SU-DHL-6 (cell line): ENCODE measurements around the gene SLCO3A1.

ENCODE experiments used
- H2AFZ ChIP-seq: fragments of 200-600 bp; sonication (generic); 2 replicates; pipeline ENCODE4 v1.6.1; 2014; ENCODE audit warnings: low read depth, mild to moderate bottlenecking, moderate library complexity, mixed read lengths, antibody characterized with exemption, low read length; ENCODE audit not compliant: severe bottlenecking
- H3F3A ChIP-seq: fragments of 200-600 bp; shearing (Covaris generic); 2 replicates; pipeline ENCODE4 v1.6.0; 2016; ENCODE audit warnings: antibody characterized with exemption, mild to moderate bottlenecking; ENCODE audit not compliant: insufficient read depth
- H3K27ac ChIP-seq: fragments of 200-600 bp; sonication (generic); 2 replicates; pipeline ENCODE4 v1.5.1; 2016; ENCODE audit warnings: low read depth, mild to moderate bottlenecking, low read length, moderate library complexity, mixed read lengths
- H3K27me3 ChIP-seq: fragments of 200-600 bp; sonication (generic), shearing (Covaris generic); 2 replicates; pipeline ENCODE4 v1.6.0; 2014; ENCODE audit warnings: mild to moderate bottlenecking, low read length
- H3K36me3 ChIP-seq: fragments of 200-600 bp; sonication (generic); 2 replicates; pipeline ENCODE4 v1.6.1; 2014; ENCODE audit warnings: mild to moderate bottlenecking, low read length, mixed read lengths
- H3K4me2 ChIP-seq: fragments of 300-600, 200-600 bp; shearing (Covaris generic), sonication (generic); 2 replicates; pipeline ENCODE4 v1.6.0; 2014; ENCODE audit warnings: low read length, low read depth, mild to moderate bottlenecking; ENCODE audit not compliant: poor library complexity, severe bottlenecking
- H3K4me3 ChIP-seq: fragments of 200-600 bp; sonication (generic); 2 replicates; pipeline ENCODE4 v1.5.1; 2014; ENCODE audit warnings: antibody characterized with exemption, low read length, mild to moderate bottlenecking, mixed read lengths; ENCODE audit not compliant: insufficient read depth, poor library complexity, severe bottlenecking
- H3K79me2 ChIP-seq: fragments of 200-600 bp; sonication (generic); 2 replicates; pipeline ENCODE4 v1.6.1; 2014; ENCODE audit warnings: mild to moderate bottlenecking, low read length, moderate library complexity; ENCODE audit not compliant: insufficient read depth
- H3K9ac ChIP-seq: fragments of 200-600 bp; sonication (generic); 2 replicates; pipeline ENCODE4 v1.7.0; 2014; ENCODE audit warnings: mild to moderate bottlenecking, low read length
- H3K9me2 ChIP-seq: fragments of 200-600 bp; sonication (generic); replicated peaks from 2 replicates; pipeline ENCODE4 v1.6.1; 2014; ENCODE audit warnings: low read length; ENCODE audit not compliant: insufficient read depth
- H3K9me3 ChIP-seq: fragments of 200-600 bp; sonication (generic); 2 replicates; pipeline ENCODE4 v1.6.1; 2014; ENCODE audit warnings: low read length, mixed read lengths; ENCODE audit not compliant: insufficient read depth
- H4K20me1 ChIP-seq: fragments of 200-600 bp; sonication (generic); 2 replicates; pipeline ENCODE4 v1.6.1; 2014; ENCODE audit warnings: low read depth, mild to moderate bottlenecking, antibody characterized with exemption, low read length, moderate library complexity, mixed read lengths
- CTCF ChIP-seq: fragments of 200-600 bp; sonication (generic); IDR thresholded peaks from one replicate; pipeline ENCODE4 v1.5.1; 2017; ENCODE audit warnings: antibody characterized with exemption, mild to moderate bottlenecking, low read length, moderate library complexity; ENCODE audit not compliant: insufficient read depth, poor library complexity, severe bottlenecking
- EZH2phosphoT487 ChIP-seq: fragments of 200-600 bp; sonication (generic), shearing (Covaris generic); conservative IDR thresholded peaks from 2 replicates; pipeline ENCODE4 v1.6.1; 2018; ENCODE audit warnings: mild to moderate bottlenecking, antibody characterized with exemption, low read length, moderate library complexity, mixed read lengths

Gene SLCO3A1

DNA sequence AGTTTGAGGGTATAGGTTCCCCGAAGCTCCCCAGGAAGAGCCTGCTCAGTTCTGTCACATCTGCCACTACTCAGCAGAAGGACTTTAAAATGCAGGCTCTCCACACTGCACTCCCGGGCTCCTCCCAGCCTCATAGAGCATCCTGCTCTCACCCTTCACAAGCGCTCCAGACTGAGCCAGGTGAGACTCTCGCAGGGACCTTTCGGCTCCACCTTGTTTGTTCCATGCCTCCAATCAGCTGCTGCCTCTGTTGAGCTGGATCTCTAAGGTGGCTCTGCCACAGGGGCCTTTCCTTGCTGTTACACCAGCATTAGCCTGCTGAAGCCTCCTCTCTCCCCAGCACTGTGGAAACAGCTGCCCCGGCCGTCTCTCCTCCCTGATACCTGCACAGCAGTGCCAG lies 56.1 kb downstream of the SLCO3A1 start:
- Histone ChIP-seq H3K27me3 (no peaks in the 10 kb centered on the region), H3K9me3 (no peaks in the 10 kb centered on the region), H4K20me1 (peaks cover 4% of the 10 kb centered on the region; the same call in 1 of the 2 replicates), H3K4me2 (no peak overlapping the region), H3K9ac (no peak overlapping the region), H3K4me3 (no peak overlapping the region), H3K79me2 (no peaks in the 10 kb centered on the region), H3K27ac (no peak overlapping the region), H2AFZ (no peak overlapping the region), H3K36me3 (no peaks in the 10 kb centered on the region), H3F3A (no peaks in the 10 kb centered on the region), H3K9me2 (no peaks in the 10 kb centered on the region)
- TF ChIP-seq EZH2phosphoT487: no peak
- TF ChIP-seq CTCF: no peak

GRCh38 chr15:91911844-91912243 lies 58.3 kb downstream of the SLCO3A1 start:
- Histone ChIP-seq H3K4me2 (no peak overlapping the region), H2AFZ (no peak overlapping the region)

DNA sequence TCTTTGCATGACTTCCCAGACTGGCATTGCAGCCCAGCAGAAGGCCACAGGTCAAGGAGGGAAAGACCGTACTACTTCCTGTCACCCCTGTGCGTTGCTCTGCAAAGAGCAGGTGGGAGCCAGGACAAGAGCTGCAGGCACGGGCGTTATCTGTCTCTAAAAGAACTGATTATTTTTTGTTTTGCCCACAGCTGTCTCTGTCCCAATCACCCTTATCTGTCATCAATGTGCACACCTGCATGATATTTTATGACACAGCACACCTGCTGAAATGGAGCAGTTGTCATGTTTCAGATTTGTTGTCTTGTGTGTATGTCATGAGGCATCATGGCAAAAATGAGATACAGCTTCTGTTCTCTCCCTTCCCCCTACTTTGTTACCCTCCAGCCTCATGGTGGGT lies 58.8 kb downstream of the SLCO3A1 start:
- H2AFZ ChIP-seq: no peak overlapping the region
- no peak overlapping the region for H3K9ac ChIP-seq
- no peaks in the 10 kb centered on the region for H3K79me2 ChIP-seq
- H3K9me2 ChIP-seq: no peaks in the 10 kb centered on the region
- H3K4me3 ChIP-seq: no peak overlapping the region
- H3K9me3 ChIP-seq: no peaks in the 10 kb centered on the region
- H3K27me3 ChIP-seq: no peaks in the 10 kb centered on the region
- no peaks in the 10 kb centered on the region for H3K36me3 ChIP-seq
- no peak for TF ChIP-seq CTCF
- no peak for TF ChIP-seq EZH2phosphoT487
- H3K4me2 ChIP-seq: no peak overlapping the region
- H3K27ac ChIP-seq: no peak overlapping the region
- no peaks in the 10 kb centered on the region for H3F3A ChIP-seq
- no peaks in the 10 kb centered on the region for H4K20me1 ChIP-seq

More at GRCh38 chr15:91911844-91912243, 58.3 kb downstream of the SLCO3A1 start:
- Histone ChIP-seq H3K9me2 (no peaks in the 10 kb centered on the region), H3F3A (no peaks in the 10 kb centered on the region), H3K9ac (no peak overlapping the region), H3K9me3 (no peaks in the 10 kb centered on the region), H3K27ac (no peak overlapping the region), H3K79me2 (no peaks in the 10 kb centered on the region), H3K36me3 (no peaks in the 10 kb centered on the region), H4K20me1 (no peaks in the 10 kb centered on the region), H3K4me3 (no peak overlapping the region), H3K27me3 (no peaks in the 10 kb centered on the region)
- no peak for TF ChIP-seq EZH2phosphoT487
- no peak for TF ChIP-seq CTCF
